Dermis microvascular lymphatic vessel endothelial cell (primary cell): ENCODE data around the gene DOCK8. TPM values are rescaled to one million over a fixed set of nuclear protein-coding genes. Genes with fewer than 3 reads are reported as not detected.
A peak's percentile ranks its signal among the peaks of the same experiment; 100 is the strongest.

Experiments used
- DNase-seq, 2 donors: peaks; one replicate each; pipeline versions ENCODE4 v3.0.0 to v3.0.0-alpha.2; 2010; ENCODE audit warnings: low read depth in 2 of 2
- total RNA-seq: library from RNA; depleted of rRNA; stranded (reverse); fragments of >200 nt; gene quantifications from 2 replicates; pipeline ENCODE4 v1.2.1, GENCODE V29; 2014

Gene DOCK8
- total RNA-seq, 1 donor from 2014 or later: 4.4 TPM

DNA sequence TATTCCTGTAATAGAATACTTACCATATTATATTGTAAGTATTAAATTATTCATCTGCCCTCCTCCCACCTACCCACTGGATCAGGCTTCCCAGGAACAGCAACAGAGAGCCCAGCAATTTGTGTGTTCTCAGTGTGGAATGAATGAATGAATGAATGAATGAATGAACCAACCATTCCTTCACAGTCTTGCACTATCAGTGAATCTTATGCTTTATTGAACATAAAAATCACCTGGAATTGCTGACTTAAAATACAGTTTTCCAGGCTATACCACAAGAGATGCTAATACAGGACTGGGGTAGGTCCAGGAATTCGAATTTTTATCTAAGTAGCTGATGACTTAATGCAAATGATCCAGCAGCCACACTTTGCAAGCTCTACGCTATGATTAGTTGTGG, 51.6 kb downstream of the DOCK8 start:
- DNase-seq: no peak

DNA sequence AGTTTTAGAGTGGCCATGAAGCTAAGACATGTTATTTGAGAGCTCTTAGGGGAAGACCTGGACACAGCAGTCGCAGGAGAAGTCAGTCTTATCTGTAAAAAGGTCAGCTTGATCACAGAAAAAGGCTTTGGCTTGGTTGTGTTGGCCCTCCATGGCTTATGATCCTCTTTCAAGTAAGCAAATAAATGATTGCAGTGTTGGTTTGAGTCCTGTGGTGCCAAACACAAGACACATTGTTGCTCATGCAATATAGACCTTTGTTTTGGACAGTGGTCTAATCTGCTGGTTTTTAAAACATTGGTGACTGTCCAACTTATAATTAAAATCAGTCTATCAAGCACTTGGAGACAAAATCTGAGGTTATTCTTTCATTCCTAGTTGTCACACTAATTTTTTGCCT, 54.0 kb downstream of the DOCK8 start:
- DNase-seq: no peak

DNA sequence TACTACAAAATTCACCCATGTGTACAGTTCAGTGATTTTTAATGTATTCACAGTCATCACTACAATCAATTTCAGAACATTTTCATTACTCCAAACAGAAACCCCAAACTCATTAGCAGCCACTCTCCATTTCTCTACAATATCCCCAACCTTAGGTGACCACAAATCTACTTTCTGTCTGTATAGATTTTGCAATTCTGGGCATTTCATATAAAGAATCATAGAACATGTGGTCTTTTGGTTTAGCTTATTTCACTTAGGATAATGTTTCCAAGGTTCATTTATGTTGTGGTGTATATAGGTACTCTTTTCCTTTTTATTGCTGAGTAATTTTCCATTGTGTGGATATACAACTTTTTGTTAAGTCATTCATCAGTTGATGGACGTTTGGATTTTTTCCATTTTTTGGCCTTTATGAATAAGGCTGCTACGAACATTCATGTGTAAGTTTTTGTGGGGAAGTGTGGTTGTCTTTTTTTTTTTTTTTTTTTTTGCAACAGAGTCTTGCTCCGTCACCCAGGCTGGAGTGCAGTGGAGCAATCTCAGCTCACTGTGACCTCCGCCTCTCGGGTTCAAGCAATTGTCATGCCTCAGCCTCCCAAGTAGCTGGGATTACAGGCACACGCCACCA, 54.5 kb downstream of the DOCK8 start:
- no peak for DNase-seq

DNA sequence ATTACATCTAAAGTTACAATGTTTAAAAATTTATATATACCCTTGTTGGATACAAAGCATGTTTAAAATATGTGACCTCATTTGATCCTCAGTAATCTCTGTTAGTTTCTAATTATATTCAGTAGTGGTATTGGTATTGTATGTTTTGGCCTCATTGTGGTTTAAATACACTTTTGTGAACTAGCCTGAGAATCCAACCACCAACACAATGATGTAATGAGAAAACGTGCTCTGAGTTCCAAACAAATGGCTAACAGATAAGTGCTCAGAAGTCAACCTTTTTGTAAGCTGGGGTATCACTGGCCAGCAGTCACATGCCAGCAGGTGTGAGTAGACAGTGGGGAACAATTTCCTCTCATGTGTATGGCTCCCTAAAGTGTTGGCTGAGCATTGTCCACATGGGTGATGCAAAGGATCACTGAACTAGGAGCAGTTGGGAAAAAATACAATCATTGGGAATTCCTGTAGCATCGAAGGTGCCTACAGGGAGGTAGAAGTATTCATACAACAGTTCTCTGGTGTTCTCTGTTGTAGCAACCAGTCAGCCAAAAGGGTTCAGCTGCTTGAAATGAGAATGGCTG, 56.1 kb downstream of the DOCK8 start:
- no peak for DNase-seq

DNA sequence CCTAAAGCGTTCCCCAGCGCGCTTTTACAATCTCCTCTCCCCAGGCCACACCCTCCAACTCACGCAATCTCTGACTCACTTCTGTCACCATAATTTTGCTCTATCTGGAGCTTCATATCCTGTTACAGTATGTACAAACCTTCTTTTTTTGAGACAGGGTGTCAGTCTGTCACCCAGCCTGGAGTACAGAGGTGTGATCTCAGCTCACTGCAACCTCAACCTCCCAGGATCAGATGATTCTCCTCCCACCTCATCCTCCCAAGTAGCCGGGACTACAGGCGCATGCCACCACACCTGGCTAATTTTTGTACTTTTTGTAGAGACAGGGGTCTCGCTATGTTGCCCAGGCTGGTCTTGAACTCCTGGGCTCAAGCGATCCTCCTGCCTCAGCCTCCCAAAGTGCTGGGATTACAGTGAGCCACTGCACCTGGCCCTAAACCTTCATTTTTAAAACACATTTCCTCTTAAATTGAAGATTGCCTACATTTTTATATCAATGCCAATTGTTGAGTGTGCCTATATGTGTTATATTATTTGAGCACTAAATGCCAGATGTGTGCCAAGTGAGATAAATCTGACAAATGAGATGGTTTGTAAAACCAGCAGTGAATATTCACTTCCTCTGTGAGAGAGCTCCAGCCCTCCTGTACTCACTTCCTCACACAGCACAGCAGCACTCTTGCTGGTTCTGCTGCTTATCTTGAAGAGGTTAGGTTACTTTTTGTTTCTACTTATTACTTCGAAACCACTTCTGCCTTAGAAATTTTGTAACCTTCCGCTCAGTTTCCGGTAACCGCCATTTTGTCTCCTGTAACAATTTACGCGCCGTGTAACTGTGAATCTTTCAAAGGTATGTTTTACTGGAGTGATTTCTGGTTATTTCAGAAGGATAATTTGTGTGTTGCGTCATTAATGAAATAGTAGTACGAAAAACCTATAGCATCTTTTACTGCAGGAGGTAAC, 57.9 kb downstream of the DOCK8 start:
- no peak for DNase-seq

DNA sequence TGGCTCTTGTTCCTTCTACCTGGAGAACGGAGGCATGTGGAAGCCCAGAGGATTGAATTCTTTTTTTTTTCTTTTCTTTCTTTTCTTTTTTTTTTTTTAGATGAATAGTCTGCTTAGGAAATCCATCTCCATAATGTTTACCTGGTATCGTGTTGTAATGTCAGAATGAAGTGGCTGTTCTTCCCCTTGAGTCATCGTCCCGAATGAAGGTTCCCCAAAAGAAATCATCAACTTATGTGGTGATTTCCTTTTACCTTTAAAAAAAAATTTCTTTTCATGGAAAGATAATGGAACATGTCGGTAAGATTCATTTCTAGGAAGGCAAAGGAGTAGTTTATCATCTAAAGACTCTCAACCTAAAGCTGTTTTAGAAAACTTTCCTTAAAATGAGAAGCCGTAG, 59.7 kb downstream of the DOCK8 start:
- DNase-seq: no peak

DNA sequence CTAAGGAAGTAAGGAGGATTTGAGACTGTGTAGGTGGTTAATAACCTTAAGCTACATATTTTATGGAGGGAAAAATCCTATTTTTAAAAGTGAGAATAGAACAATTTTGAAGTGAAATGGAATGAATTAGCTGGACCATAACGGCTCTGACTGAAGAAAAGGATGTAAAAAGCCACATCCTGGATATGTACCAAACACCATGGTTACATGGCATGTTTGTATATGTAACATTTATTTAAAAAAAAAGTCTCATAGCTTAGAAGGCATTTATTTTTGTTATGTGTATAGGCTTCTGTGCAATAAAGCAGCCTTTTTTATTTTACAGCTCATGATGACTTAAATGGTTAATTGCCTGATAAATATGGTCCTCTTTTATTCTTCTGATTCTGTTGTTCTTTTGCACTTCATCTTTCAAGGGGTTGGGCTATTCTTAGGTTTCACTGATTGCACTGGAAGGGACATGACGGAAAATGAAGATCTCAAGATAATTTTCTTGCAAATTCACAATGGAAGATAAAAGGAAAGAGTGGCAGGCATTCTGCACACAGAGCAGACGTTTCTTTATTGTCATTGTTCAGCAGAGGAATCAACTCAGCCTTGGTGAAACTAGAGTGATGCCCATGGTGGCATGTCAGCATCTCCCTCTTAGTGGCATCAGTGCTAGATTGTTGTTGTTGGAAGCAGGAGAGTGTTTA, 63.1 kb downstream of the DOCK8 start:
- DNase-seq: no peak

DNA sequence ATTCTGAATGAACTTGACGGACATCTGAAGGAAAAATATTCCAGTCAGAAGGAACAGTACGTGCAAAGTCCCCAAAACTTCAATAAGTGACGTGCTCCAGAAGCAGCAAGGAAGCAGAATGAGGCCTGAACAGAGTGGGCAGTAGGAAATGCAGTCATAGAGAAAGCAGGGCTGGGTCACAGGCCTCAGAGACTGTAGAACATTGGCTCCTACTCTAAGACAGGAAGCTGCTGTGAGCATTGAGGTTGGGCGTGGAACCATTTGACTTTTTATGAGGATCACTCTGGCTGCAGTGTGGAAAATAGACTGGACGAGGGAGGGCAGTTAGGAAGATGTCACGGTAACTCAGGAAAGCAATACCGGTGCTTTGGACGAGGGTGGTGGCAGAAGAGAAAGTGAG, 64.0 kb downstream of the DOCK8 start:
- DNase-seq: no peak

DNA sequence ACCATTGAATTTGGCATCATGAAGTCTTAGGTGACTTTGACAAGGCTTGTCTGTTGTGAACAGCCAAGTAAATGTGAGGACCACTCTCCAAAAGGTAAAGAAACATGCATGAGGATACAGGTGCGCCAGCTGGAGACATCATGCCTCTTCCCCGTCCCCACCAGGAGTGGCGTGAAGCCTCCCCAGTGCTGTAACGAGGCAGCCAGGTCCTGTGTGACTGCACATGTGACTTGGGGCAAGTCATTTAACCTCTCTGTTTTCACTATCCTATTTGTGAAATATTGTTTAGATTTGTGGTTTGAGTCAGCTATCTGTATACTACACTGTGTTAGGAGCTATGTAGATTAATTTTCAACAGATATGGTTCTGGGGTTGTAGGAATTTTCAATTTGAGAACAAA, 65.0 kb downstream of the DOCK8 start:
- no peak for DNase-seq

DNA sequence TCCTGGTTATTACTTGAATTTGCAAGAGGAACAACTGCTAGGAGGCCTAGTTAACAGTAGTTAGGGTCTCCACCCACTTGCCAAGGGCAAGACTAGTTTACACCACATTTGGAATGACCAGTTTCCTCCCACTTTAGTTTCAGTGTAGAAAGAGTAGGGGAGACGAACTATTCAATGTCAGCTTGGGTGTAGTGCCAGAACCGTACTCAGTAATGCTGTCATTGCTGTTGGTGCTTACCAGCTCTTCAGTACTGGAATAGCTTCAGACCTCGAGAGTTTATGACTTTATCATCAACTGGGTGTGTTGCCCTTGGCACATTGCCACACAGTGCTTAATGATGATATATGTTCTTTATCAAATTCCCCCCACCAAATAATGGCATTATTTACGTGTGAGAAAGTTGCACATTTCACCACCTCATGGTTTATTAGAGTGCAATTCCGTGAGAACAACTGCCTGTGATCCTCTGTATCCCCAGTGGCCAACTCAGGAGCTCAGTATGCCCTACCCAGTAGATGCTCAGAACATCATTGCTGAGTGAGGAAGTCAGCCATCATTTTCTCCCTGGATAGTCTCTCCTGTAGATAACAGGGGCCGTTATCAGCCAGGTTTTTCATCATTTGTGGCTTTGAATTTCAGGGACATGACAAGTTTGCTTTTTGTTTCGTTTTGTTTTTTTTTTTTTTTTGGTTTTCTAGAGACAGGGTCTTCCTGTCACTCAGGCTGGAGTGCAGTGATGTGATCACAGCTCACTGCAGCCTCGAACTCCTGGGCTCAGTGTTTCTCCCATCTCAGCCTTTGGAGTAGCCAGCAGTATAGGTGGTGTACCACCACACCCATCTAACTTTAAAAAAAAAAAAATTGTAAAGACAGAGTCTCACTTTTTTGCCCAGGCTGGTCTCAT, 67.3 kb downstream of the DOCK8 start:
- no peak for DNase-seq

DNA sequence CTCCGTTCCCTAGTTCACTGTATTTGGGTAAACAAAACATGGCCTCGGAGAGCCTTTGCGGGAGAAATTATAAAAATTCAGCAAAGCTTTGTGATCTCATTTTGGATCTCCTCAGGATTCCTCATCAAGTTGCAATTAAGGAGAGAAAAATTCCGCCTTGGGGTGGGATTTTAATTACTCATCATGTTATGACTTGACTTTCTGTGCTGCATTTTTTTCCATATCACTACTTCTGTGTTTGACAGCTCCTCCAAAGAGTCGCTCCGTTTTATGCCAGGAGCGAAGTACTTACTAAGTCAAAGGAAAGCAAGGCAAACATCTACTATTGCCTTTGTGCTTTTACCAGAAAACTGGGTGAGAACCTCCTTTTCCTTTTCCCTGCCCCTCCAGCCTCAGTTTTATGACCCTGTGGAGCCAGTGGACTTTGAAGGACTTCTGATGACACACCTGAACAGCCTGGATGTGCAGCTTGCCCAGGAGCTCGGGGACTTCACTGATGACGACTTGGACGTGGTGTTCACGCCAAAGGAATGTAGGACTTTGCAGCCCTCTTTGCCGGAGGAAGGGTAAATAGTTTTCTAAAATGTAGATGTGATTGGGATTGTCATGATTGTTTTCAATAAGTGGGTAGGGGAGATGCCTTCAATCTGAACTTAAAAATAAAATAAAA, 71.5 kb downstream of the DOCK8 start:
- DNase-seq: no peak

DNA sequence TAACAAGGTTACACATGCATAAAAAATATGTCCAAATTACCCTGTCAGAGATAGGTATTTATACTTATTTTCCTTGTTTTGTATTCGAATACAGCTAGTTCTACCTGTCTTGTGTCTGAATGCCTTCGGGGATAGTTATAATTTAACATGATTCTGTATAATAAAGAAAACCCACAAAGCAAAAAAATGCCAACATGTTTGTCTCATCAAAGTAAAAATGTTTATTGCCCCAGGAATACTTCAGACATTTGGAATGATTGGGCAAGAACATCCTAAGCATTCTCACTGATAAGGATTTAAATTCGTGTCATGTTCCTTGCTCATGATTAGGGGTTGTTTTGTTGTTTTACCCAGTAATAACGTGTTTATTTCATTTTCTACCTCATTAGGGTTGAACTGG, 74.5 kb downstream of the DOCK8 start:
- DNase-seq: no peak

DNA sequence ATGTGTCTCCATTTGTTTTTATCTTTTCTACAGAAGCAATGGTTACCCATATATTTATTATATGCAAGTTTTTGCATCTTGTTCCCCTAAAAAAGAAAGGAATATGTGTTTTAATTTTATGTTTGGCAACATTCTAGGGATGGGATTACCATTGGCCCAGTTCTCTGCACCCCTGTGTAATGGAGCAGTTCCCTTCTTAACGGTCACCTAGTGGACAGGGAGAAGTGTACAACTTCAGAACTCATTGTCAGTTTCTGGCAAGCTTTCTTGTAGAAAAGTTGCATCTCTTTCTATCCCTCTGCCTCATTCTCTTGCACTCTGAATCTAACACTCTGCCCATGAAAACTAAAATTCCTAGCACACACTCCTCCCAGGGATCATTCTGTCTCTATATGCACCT, 78.2 kb downstream of the DOCK8 start:
- DNase-seq: no peak

DNA sequence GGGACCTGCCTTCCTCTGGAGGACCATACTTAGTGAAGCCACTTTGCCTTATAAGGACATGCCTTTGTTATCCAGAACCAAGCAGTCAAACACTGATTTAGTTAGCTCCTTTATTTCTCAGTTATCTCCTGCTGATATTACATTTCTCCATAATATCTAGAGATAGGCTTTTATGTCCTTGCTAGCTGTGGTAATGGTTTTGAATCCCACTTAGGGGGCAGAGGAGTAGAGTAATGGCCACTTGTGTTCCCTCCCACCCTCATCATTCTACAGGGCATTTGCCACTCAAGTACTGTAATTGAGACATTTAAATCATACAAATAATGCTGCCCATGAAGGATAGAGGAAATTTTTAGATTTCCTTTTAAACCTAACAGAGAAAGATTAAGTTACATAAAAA, 80.9 kb downstream of the DOCK8 start:
- DNase-seq: no peak

DNA sequence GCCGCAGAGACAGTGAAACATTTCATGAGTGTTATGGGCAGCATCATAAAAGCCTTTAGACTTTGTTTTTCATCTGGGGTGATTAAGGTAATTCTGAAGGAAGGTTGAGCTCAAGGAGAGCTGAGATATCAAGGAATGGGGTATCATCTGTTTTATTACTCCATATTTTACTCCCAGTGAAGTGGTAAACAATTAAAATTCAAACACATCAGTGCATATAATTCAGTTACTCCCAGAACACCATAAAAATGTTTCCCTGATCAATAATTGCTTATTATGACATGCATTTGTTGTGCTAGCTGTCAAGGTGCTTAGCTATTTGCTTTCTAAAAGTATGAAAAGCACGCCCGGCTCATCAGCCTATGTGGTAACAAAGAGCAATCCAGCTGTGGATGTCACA, 81.7 kb downstream of the DOCK8 start:
- no peak for DNase-seq

DNA sequence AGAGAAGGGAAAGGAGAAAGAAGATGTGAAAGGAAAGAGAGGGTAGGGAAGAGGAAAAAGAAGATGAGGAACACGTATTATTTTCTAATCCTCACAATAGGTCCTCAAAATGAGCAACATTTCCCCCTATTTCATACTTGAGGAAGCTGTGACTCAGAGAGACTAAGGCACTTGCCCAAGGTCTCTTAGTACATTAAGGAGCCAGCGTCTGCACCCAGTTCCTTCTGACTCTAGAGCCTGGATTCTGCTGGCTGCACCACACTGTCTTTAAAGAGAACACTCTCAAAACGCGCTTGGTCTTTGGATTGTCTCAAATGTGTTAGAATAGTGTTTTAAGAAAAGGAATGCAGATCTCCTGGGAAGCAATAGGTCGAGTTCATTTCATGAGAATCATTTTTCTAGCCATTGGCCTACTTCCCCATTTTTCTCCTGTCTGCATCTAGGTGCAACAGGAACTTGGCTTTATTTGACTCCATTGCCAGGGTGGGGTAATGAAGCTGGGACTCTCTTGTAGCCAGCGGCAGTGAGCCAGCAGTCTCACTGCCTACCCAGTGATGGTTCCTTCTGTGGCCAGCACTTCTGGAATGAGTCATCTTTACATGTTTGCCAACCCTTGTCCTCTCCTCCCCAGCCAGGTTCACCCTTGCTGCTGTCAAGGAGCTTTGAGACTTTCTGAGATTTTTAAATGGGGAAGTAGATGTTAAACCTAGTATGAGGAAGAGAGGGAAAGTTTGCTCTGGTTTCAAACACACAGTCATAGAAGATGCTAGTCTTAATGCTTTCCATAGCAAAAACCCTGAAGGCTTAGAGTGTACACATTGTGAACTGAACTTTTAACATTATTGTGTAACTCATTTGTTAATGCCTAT, 82.7 kb downstream of the DOCK8 start:
- DNase-seq: no peak

DNA sequence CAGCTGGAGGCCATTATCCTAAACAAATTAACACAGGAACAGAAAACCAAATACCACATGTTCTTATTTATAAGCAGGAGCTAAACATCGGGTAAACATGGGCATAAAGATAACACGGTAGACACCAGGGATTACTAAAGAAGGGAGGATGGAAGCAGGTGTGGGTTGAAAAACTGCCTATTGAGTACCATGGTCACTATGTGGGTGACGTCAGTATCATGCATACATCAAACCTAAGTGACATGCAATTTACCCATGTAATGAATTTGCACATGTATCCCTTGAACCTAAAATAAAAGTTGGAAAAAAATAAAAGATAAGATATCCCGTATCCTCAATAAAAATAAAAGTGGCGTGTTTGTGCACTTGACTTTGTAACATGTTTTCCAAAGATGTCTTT, 88.8 kb downstream of the DOCK8 start:
- no peak for DNase-seq

DNA sequence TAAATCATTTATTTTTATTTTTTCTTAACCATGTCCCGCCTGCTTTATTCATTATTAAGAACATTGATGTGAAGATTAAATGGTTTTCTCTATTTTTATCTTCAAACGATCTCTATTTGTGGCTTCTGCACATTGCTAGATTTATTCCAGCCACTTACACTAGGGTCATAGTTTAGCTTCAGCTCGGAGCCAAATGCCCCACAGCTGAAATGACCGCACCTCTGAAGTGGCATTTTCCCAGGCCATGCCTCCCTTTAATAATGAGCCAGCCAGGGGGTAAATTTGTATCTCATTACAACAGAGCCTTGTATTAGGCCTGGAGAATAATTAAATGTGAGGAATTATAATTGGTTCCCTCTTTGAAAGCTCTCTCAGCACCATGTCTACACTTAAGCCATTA, 89.4 kb downstream of the DOCK8 start:
- DNase-seq: no peak

DNA sequence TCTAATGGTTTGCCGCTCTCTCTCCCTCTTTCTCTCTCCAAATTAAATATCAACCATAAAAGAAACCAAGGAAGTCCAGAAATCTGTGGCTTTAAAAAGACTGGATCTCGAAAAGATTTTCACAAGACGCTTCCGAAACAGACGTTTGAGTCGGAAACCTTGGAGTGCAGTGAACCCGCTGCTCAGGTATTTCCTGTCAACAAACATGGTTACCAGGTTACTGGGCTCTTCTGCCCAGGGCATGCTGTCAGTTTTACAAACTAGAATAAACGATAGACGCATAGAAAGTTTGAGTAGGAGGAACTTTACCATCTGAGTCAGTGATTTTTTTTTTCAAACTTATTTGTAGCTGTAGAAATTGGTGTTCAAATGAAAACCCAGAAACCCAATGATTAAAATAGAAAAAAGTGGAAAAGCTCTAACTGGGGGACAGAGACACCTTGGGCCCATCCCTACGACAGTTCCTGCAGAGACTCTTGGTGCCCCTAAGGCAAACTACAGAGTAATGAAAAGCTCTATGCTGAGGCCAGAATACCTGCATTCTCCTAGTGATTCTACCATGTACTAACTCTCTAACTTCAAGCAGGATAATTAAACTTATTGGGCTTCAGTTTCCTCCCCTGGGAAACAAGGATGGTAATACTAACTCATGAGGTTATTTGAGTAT, 90.0 kb downstream of the DOCK8 start:
- DNase-seq: peak; percentile 12 to 20
